ENCODE data around the gene KRT2.

GRCh38 chr12:52673217-52673616 lies 21.2 kb upstream of the KRT2 start:
- TF ChIP-seq CTCF (IDR thresholded peaks at IDR 0.05) (no peak), NFYB (CRISPR knock-in tag; conservative IDR thresholded peaks at IDR 0.05; ENCODE audit: low read depth) (no peak), ZNF121 (CRISPR knock-in tag; IDR thresholded peaks at IDR 0.05) (no peak), ZNF512 (CRISPR knock-in tag; IDR thresholded peaks at IDR 0.05; ENCODE audit: borderline replicate concordance) (no peak), SP1 (CRISPR knock-in tag; conservative IDR thresholded peaks at IDR 0.05) (no peak), ESRRA (CRISPR knock-in tag; IDR thresholded peaks at IDR 0.05; ENCODE audit: borderline replicate concordance) (no peak), IRF1 (CRISPR knock-in tag; IDR thresholded peaks at IDR 0.05) (no peak), CREM (CRISPR knock-in tag; IDR thresholded peaks at IDR 0.05) (no peak), SMAD3 (CRISPR knock-in tag; IDR thresholded peaks at IDR 0.05; ENCODE audit: borderline replicate concordance) (no peak), ZNF317 (CRISPR knock-in tag; IDR thresholded peaks at IDR 0.05; ENCODE audit: borderline replicate concordance, low read depth) (no peak), IRF2 (CRISPR knock-in tag; IDR thresholded peaks at IDR 0.05; ENCODE audit: borderline replicate concordance, low read depth) (no peak), CDX4 (CRISPR knock-in tag; IDR thresholded peaks at IDR 0.05; ENCODE audit: borderline replicate concordance) (no peak)
